Measurements from ENCODE around the gene INAVA. TPM values are rescaled to one million over a fixed set of nuclear protein-coding genes. Genes with fewer than 3 reads are reported as not detected.

Gene INAVA
- total and polyA plus RNA-seq, 10 of the 15 experiments (the other 5 are each of a cell fraction or from before 2014, with no cell fraction given) = 3.6 to 15.4 (median 9.5) TPM

DNA sequence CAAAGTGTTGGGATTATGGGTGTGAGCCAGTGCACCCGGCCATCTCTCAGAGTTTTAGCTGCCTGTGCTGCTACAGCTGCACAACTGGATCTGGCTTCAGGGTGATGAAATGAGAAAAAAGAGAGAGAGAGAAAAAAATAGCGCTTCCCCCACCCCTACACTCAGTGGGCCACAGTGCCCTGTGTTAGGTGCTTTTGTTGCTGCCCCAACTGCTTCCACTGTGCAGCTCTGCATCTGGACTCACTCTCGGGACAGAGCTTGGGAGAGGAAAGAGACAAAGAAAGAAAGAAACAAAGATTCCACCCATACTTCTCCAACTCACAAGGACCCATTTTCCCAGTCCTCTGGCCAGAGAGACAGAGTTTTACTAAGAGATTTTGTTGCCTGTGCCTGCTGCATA, 50.4 kb downstream of the INAVA start:
- no peak for TF ChIP-seq SREBF2 (IDR thresholded peaks at IDR 0.05; ENCODE audit: low read length)
- TF ChIP-seq CREM (IDR thresholded peaks at IDR 0.05; ENCODE audit: low read depth) = no peak
- no peak for TF ChIP-seq FOS (IDR thresholded peaks at IDR 0.05; ENCODE audit: borderline replicate concordance, extremely low read depth, insufficient read length)
- no peak for TF ChIP-seq MYC (IDR thresholded peaks at IDR 0.05; ENCODE audit: insufficient read depth, insufficient read length, insufficient replicate concordance, low read length, severe bottlenecking)
- no peak for TF ChIP-seq BACH1 (IDR thresholded peaks at IDR 0.05; ENCODE audit: borderline replicate concordance)
- BruUV-seq (replicated peaks) = no TSS peak
- WGBS (ENCODE audit: insufficient coverage, insufficient replicate concordance, low lambda C conversion rate, missing lambda C conversion rate) = 52% methylated on average over 3 of the region's 3 CpGs
- ATAC-seq (no peak), FAIRE-seq (no peak), DNase-seq (ENCODE audit: low read depth, low spot score) (no peak)
- Histone ChIP-seq H3K79me2 (ENCODE audit: control insufficient read depth, insufficient read depth, low read length) (no peaks in the 10 kb centered on the region), H3K4me1 (ENCODE audit: control insufficient read depth, insufficient read depth, low read length) (no peaks in the 10 kb centered on the region), H3K27ac (ENCODE audit: control insufficient read depth, insufficient read depth) (no peak overlapping the region), H3K9ac (ENCODE audit: control insufficient read depth, insufficient read depth, low read length) (no peak overlapping the region), H3K27me3 (replicated peaks in 1 of 2; ENCODE audit: control insufficient read depth in 2 of 2, insufficient read depth in 2 of 2, low read length in 1 of 2) (no peaks in the 10 kb centered on the region), H4K20me1 (ENCODE audit: control insufficient read depth, insufficient read depth) (no peaks in the 10 kb centered on the region), H3K4me2 (ENCODE audit: control insufficient read depth, insufficient read depth) (no peak overlapping the region), H2AFZ (ENCODE audit: control insufficient read depth, low read depth, low read length) (no peak overlapping the region), H3K9me3 (replicated peaks; ENCODE audit: control insufficient read depth, insufficient read depth, low read length) (0 out of 3 replicates have a peak, but pooled peaks cover 2% of the 10 kb centered on the region), H3K36me3 (ENCODE audit: control insufficient read depth in 2 of 2, insufficient read depth in 2 of 2, low read length in 1 of 2) (no peaks in the 10 kb centered on the region), H3K4me3 (no peak overlapping the region)
- ChIA-PET SMC1A (ENCODE audit: uncharacterized antibody, unreplicated experiment) (interaction anchor here (0.9 kb wide), 1 partner anchor 35 kb away, joined by 3 read pairs; no protein-coding TSS in a partner anchor), POLR2A (no interaction called here), CTCF (interaction anchor here (1.5 to 3.4 kb wide), 2 partner anchors 27 to 34 kb away, joined by 3 to 16 read pairs; no protein-coding TSS in a partner anchor), RAD21 (ENCODE audit: unreplicated experiment) (interaction anchor here (1.2 kb wide), 1 partner anchor 27 kb away, joined by 3 read pairs; no protein-coding TSS in a partner anchor)
- intact Hi-C loops (cut with micrococcal nuclease; ENCODE audit: unreplicated experiment) = no loop called here
- in situ Hi-C loops (cut with MboI) = no loop called here

DNA sequence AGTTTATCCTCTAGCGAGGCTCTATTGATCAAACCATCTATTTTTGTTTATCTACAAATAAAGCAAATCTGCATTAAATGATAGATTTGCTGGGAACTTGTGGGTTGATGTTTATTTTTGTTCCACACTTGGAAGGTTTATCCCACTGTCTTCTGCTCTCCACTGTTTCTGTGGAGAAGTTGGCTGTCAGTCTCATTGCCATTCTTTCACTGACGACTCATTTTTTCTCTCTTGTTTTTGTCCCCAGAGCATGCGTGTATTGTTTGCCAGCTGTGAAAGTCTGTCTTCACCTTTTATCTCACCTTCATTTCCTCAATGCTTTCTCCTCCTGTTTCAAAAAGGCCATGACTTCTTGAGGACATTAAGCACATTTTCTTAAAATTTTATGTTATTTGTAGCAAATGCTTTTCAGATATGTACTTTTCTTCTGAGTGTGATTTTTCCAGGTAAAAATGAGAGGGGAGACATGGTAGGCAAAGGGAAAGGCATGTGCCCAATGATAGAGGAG, 52.4 kb downstream of the INAVA start:
- Histone ChIP-seq H3K79me2 (ENCODE audit: control insufficient read depth, insufficient read depth, low read length) (no peaks in the 10 kb centered on the region), H3K36me3 (ENCODE audit: control insufficient read depth in 2 of 2, insufficient read depth in 2 of 2, low read length in 1 of 2) (no peaks in the 10 kb centered on the region), H3K27ac (ENCODE audit: control insufficient read depth, insufficient read depth) (no peak overlapping the region), H3K9ac (ENCODE audit: control insufficient read depth, insufficient read depth, low read length) (no peak overlapping the region), H3K4me2 (ENCODE audit: control insufficient read depth, insufficient read depth) (no peak overlapping the region), H2AFZ (ENCODE audit: control insufficient read depth, low read depth, low read length) (no peak overlapping the region), H4K20me1 (ENCODE audit: control insufficient read depth, insufficient read depth) (no peaks in the 10 kb centered on the region), H3K4me1 (ENCODE audit: control insufficient read depth, insufficient read depth, low read length) (no peaks in the 10 kb centered on the region), H3K27me3 (replicated peaks in 1 of 2; ENCODE audit: control insufficient read depth in 2 of 2, insufficient read depth in 2 of 2, low read length in 1 of 2) (no peaks in the 10 kb centered on the region), H3K4me3 (no peak overlapping the region), H3K9me3 (replicated peaks; ENCODE audit: control insufficient read depth, insufficient read depth, low read length) (0 out of 3 replicates have a peak, but pooled peaks cover 2% of the 10 kb centered on the region)
- no peak for ATAC-seq
- DNase-seq (ENCODE audit: low read depth, low spot score) = no peak
- no peak for FAIRE-seq
- 87% methylated on average over 3 of the region's 3 CpGs for WGBS (ENCODE audit: insufficient coverage, insufficient replicate concordance, low lambda C conversion rate, missing lambda C conversion rate)
- in situ Hi-C loops (cut with MboI) = no loop called here
- intact Hi-C loops (cut with micrococcal nuclease; ENCODE audit: unreplicated experiment) = no loop called here
- TF ChIP-seq, protein P1, sequence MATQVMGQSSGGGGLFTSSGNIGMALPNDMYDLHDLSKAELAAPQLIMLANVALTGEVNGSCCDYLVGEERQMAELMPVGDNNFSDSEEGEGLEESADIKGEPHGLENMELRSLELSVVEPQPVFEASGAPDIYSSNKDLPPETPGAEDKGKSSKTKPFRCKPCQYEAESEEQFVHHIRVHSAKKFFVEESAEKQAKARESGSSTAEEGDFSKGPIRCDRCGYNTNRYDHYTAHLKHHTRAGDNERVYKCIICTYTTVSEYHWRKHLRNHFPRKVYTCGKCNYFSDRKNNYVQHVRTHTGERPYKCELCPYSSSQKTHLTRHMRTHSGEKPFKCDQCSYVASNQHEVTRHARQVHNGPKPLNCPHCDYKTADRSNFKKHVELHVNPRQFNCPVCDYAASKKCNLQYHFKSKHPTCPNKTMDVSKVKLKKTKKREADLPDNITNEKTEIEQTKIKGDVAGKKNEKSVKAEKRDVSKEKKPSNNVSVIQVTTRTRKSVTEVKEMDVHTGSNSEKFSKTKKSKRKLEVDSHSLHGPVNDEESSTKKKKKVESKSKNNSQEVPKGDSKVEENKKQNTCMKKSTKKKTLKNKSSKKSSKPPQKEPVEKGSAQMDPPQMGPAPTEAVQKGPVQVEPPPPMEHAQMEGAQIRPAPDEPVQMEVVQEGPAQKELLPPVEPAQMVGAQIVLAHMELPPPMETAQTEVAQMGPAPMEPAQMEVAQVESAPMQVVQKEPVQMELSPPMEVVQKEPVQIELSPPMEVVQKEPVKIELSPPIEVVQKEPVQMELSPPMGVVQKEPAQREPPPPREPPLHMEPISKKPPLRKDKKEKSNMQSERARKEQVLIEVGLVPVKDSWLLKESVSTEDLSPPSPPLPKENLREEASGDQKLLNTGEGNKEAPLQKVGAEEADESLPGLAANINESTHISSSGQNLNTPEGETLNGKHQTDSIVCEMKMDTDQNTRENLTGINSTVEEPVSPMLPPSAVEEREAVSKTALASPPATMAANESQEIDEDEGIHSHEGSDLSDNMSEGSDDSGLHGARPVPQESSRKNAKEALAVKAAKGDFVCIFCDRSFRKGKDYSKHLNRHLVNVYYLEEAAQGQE (IDR thresholded peaks at IDR 0.05; ENCODE audit: low read depth, low read length) = no peak
- 0 out of 2 replicates have a peak, but pooled peaks have one; percentile 57 for TF ChIP-seq CBX5 (IDR thresholded peaks at IDR 0.05; ENCODE audit: low read depth)
- ChIA-PET POLR2A (no interaction called here), CTCF (interaction anchor here (1.2 kb wide), 1 partner anchor 24 kb away, joined by 3 read pairs; no protein-coding TSS in a partner anchor), SMC1A (ENCODE audit: uncharacterized antibody, unreplicated experiment) (no interaction called here), RAD21 (ENCODE audit: unreplicated experiment) (no interaction called here)
- no TSS peak for BruUV-seq (replicated peaks)

All from GM12878 (cell line).